Tibial nerve (tissue), 4 donors: Measurements from ENCODE around the gene SEMA4G. TPM values are rescaled to one million over a fixed set of nuclear protein-coding genes. Genes with fewer than 3 reads are reported as not detected.

ENCODE experiments used
- DNase-seq, 2 donors: peaks; one replicate each; pipeline ENCODE4 v3.0.0-alpha.2; 2019; ENCODE audit warnings: low spot score in 2 of 2
- H3K27ac ChIP-seq, 4 donors: fragments of 200-600 bp; sonication (generic) in 3 of 4; one replicate each; pipeline ENCODE4 v1.5.1; 2017 to 2019; ENCODE audit warnings: mild to moderate bottlenecking in 1 of 4
- H3K27me3 ChIP-seq, 2 donors: fragments of 200-600 bp; sonication (generic) in 1 of 2; one replicate each; pipeline versions ENCODE4 v1.5.1 to v1.6.0; 2017 to 2019
- H3K36me3 ChIP-seq, 3 donors: fragments of 200-600 bp; sonication (generic); one replicate each; pipeline ENCODE4 v1.5.1; 2018 to 2019
- H3K4me1 ChIP-seq, 4 donors: fragments of 200-600 bp; sonication (generic) in 3 of 4; one replicate each; pipeline ENCODE4 v1.5.1; 2017 to 2019
- H3K4me3 ChIP-seq, 4 donors: fragments of 200-600 bp; sonication (generic) in 3 of 4; one replicate each; pipeline ENCODE4 v1.5.1; 2017 to 2019; ENCODE audit warnings: mild to moderate bottlenecking in 1 of 4, moderate library complexity in 1 of 4
- H3K9me3 ChIP-seq, 4 donors: fragments of 200-600 bp; sonication (generic) in 3 of 4; one replicate each; pipeline ENCODE4 v1.5.1; 2017 to 2019
- EP300 ChIP-seq, 2 donors: sonication (generic); formaldehyde crosslinking; IDR thresholded peaks; one replicate each; pipeline ENCODE4 v1.6.1; 2017; ENCODE audit warnings: antibody characterized with exemption in 2 of 2, mild to moderate bottlenecking in 1 of 2
- POLR2A ChIP-seq, 2 donors: fragments of 450-650 bp; IDR thresholded peaks; one replicate each; pipeline ENCODE4 v1.6.1; 2017; ENCODE audit warnings: antibody characterized with exemption in 2 of 2, mild to moderate bottlenecking in 2 of 2, moderate library complexity in 2 of 2
- WGBS, 2 donors: methylation state at CpG; one replicate each; pipeline ENCODE4 v1.1.5; 2018; 5-methylcytosine and 5-hydroxymethylcytosine counted together
- total RNA-seq, 4 donors: library from RNA; depleted of rRNA; stranded (reverse); fragments of >200 nt; gene quantifications; one replicate each; pipeline ENCODE4 v1.1.0, GENCODE V29; 2016
- TF ChIP-seq, protein P1 (sequence below), 5 experiments: fragments of 200-600 bp in 3 of 5; fragments of 450-650 bp in 2 of 5; sonication (generic) in 3 of 5; IDR thresholded peaks; one replicate each; pipeline ENCODE4 v1.5.1; 2016 to 2019; ENCODE audit warnings: antibody characterized with exemption in 5 of 5, mild to moderate bottlenecking in 3 of 5, moderate library complexity in 2 of 5

The SEMA4G gene, protein sequence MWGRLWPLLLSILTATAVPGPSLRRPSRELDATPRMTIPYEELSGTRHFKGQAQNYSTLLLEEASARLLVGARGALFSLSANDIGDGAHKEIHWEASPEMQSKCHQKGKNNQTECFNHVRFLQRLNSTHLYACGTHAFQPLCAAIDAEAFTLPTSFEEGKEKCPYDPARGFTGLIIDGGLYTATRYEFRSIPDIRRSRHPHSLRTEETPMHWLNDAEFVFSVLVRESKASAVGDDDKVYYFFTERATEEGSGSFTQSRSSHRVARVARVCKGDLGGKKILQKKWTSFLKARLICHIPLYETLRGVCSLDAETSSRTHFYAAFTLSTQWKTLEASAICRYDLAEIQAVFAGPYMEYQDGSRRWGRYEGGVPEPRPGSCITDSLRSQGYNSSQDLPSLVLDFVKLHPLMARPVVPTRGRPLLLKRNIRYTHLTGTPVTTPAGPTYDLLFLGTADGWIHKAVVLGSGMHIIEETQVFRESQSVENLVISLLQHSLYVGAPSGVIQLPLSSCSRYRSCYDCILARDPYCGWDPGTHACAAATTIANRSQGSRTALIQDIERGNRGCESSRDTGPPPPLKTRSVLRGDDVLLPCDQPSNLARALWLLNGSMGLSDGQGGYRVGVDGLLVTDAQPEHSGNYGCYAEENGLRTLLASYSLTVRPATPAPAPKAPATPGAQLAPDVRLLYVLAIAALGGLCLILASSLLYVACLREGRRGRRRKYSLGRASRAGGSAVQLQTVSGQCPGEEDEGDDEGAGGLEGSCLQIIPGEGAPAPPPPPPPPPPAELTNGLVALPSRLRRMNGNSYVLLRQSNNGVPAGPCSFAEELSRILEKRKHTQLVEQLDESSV
- total RNA-seq = 1 to 10 TPM; 3.1 to 9.2 (median 5.3) TPM

DNA sequence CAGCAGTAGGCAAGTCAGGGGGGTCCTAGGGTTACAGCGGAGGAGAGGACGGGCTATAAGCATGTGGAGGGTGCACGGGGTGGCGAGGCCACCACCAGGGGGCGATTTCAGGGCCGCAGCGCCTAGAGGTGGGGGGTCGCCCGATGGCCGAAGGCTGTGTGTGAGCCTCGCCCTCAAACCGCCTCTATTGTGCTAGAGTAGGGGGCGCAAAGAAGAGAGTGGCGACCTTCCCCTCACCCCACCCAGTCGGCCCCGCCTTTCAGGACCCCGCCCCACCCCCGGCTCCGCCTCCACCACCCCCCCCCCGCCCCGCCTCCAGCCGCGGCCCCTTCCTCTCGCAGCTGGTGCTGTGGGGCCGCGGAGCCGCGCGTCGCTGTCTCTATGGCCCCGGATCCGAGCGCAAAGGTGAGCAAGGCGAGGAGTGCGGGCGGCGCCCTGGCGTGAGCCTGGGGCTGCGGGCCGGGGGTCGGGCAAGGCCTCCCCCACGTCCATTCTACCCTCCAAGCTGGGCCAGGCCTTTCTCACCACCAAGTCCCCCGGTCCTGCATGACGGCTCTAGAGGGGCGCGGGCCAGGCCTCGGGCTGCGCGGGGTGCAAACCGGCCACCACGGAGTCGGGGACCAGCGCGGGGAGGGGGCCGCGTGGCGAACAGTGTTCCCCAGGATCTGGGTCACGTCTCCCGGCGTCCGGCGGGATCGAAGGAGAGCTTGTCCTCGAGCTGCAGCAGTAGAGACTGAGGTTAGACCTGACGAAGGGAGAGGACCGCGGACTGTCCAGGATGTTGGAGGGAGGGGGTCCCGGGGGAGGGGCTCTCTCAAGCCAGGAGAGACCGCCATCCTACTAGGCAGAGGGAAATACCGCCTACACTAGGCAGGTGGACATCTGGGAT lies at the start of gene SEMA4G:
TSS of gene SEMA4G (plus strand) at position 318 of the 889 bp plus-strand sequence. CDS start 3,409 bp downstream, outside the sequence.
- Histone ChIP-seq H3K4me1 (peaks cover 0 to 29% (median 14%) of the 10 kb centered on the region in 4 donors), H3K9me3 (no peaks in the 10 kb centered on the region), H3K27ac (peak within 1 kb of the TSS; percentile 30 to 78 (median 72)), H3K4me3 (peak within 1 kb of the TSS; percentile 47 to 81 (median 58)), H3K27me3 (no peaks in the 10 kb centered on the region), H3K36me3 (peaks cover 0 to 27% (median 0%) of the 10 kb centered on the region in 3 donors)
- 1 to 7% methylated on average over 27 to 39 of the region's 70 CpGs for WGBS, 2 donors
- no peak for TF ChIP-seq POLR2A (IDR thresholded peaks at IDR 0.05)
- TF ChIP-seq, protein P1, sequence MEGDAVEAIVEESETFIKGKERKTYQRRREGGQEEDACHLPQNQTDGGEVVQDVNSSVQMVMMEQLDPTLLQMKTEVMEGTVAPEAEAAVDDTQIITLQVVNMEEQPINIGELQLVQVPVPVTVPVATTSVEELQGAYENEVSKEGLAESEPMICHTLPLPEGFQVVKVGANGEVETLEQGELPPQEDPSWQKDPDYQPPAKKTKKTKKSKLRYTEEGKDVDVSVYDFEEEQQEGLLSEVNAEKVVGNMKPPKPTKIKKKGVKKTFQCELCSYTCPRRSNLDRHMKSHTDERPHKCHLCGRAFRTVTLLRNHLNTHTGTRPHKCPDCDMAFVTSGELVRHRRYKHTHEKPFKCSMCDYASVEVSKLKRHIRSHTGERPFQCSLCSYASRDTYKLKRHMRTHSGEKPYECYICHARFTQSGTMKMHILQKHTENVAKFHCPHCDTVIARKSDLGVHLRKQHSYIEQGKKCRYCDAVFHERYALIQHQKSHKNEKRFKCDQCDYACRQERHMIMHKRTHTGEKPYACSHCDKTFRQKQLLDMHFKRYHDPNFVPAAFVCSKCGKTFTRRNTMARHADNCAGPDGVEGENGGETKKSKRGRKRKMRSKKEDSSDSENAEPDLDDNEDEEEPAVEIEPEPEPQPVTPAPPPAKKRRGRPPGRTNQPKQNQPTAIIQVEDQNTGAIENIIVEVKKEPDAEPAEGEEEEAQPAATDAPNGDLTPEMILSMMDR (IDR thresholded peaks at IDR 0.05) = peak; percentile 62 to 79 (median 67)
- DNase-seq = peak in 1 of 2 donors; percentile 29

DNA sequence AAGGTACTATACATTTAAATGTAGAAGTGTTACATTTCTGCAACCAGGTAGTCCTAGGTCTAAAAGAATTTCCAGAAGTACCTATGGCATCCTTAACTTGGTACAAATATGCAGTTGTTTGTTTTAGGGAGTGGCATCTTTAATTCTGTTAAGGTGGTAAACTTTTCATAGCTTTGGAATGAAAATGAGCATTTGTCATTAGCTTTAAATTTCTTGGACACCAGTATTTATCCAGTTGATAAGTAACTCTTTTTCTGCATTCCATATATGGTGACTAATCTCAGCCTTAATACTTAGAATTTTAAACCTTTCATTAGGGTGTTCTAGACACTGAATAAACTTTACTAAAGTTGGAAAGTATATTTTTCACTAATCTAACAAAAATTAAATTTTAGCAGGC lies 45.7 kb upstream of the SEMA4G start:
- peaks cover 0 to 9% (median 0%) of the 10 kb centered on the region in 4 donors for H3K4me1 ChIP-seq
- no peak for DNase-seq
- TF ChIP-seq EP300 (IDR thresholded peaks at IDR 0.05) = no peak
- TF ChIP-seq, protein P1 (IDR thresholded peaks at IDR 0.05) = no peak
- no peak for TF ChIP-seq POLR2A (IDR thresholded peaks at IDR 0.05)
- H3K9me3 ChIP-seq = no peaks in the 10 kb centered on the region
- H3K4me3 ChIP-seq = no peak overlapping the region
- H3K27me3 ChIP-seq = no peaks in the 10 kb centered on the region
- no peak overlapping the region for H3K27ac ChIP-seq
- H3K36me3 ChIP-seq = peaks cover 0 to 98% (median 9%) of the 10 kb centered on the region in 3 donors

DNA sequence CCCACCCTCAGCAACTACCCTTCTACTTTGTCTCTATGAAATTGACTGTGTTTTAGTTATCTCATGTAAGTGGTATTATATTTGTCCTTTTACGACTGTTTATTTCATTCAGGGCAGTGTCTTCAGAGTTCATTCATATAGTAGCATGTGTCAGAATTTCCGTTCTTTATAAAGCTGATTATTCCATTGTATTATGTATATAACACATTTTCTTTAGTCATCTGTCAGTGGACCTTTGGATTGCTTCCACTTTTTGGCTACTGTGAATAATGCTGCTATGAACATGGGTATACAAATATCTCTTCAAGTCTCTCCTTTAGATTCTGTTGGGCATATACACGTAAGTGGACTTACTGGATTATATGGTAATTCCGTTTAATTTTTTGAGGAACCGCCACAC lies 42.0 kb upstream of the SEMA4G start:
- no peak overlapping the region for H3K27ac ChIP-seq
- peaks cover 0 to 9% (median 0%) of the 10 kb centered on the region in 4 donors for H3K4me1 ChIP-seq
- peaks cover 4 to 97% (median 14%) of the 10 kb centered on the region in 3 donors for H3K36me3 ChIP-seq
- WGBS, 2 donors = 76 to 84% methylated on average over 5 of the region's 5 CpGs
- TF ChIP-seq, protein P1 (IDR thresholded peaks at IDR 0.05) = no peak
- no peaks in the 10 kb centered on the region for H3K27me3 ChIP-seq
- DNase-seq = no peak
- no peak overlapping the region for H3K4me3 ChIP-seq
- no peaks in the 10 kb centered on the region for H3K9me3 ChIP-seq

DNA sequence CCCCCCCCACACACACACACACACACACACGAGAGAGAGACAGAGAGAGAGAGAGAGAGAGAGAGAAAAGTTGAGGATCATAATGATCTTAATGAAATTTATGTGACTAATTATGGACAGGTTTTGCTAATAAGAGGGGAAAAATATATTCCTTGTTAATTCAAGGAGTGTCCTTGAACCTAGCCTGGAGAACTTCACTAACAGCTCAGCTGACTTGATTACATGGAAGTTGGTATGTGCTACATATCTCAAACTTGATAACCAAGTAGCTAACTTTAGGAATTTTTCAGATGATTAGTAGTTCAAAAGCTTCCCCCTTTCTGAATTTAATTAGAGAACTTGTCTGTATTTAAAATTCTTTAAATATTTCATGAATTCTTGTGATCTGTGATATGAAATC lies 41.3 kb upstream of the SEMA4G start:
- no peak for DNase-seq
- Histone ChIP-seq H3K36me3 (peaks cover 4 to 97% (median 14%) of the 10 kb centered on the region in 3 donors), H3K9me3 (no peaks in the 10 kb centered on the region), H3K4me3 (no peak overlapping the region), H3K27me3 (no peaks in the 10 kb centered on the region), H3K4me1 (peaks cover 0 to 9% (median 0%) of the 10 kb centered on the region in 4 donors), H3K27ac (no peak overlapping the region)
- WGBS, 2 donors = 0 to 72% methylated on average over 1 of the region's 1 CpG
- TF ChIP-seq EP300 (IDR thresholded peaks at IDR 0.05) = no peak
- TF ChIP-seq POLR2A (IDR thresholded peaks at IDR 0.05) = no peak
- TF ChIP-seq, protein P1 (IDR thresholded peaks at IDR 0.05) = no peak
